Measurements from ENCODE around the gene PPM1K.
A peak's percentile ranks its signal among the peaks of the same experiment; 100 is the strongest.

PPM1K gene

DNA sequence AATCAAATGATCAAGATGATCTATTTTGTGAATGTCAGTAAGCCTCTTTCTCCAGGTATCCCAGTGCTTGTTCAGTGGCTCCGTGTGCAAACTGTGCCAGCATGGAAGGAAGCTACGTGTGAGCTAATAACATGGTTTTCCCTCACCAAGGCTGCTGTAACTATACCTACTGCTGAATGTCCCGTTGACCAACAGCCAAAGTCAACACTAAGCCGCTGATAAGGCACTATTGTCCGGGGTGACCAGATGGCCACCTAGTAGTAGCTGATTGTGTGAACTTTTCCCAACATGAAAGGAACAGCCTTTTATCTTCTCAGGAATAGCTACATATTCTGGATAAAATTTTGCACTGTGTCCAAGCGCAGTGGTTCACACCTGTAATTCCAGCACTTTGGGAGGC lies 68.0 kb downstream of the PPM1K start:
- no peak for DNase-seq

GRCh38 chr4:88215351-88215750 lies 69.0 kb downstream of the PPM1K start:
- DNase-seq = no peak

GRCh38 chr4:88212253-88212561 lies 72.2 kb downstream of the PPM1K start:
- DNase-seq = no peak

GRCh38 chr4:88211473-88212252 lies 72.7 kb downstream of the PPM1K start:
- DNase-seq = peak; percentile 4

DNA sequence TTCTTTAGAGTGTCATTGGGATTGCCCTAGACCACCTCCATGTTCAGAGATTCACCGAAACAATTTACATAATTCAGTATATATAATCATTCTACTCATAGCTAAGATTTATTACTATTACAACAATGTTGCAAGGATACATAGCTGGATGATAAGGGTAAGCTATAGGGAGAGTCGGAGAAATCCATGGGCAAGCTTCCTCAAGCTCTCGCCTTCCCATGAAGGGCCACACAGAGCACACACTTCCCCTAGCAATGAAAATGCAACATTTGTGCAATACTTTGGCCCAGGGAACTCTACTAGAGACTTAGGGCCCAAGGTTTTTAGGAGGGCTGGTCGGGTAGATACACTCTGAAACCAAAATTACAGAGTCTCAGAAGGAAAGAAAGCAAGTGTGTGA lies 76.2 kb downstream of the PPM1K start:
- DNase-seq = no peak

Data from stimulated activated CD4-positive, alpha-beta T cell treated with anti-CD3 and anti-CD28 coated beads, Interleukin-12 subunit alpha, Interleukin-12 subunit beta, amount 100 ng/mL, for 4 hours (primary cell).